Measurements from ENCODE around the gene MKNK2.
"Not testable (repeated sequence)": the region's sequence is repeated elsewhere in the genome, so short reads cannot be mapped to it uniquely, and the experiment has no call there.

The MKNK2 gene

DNA sequence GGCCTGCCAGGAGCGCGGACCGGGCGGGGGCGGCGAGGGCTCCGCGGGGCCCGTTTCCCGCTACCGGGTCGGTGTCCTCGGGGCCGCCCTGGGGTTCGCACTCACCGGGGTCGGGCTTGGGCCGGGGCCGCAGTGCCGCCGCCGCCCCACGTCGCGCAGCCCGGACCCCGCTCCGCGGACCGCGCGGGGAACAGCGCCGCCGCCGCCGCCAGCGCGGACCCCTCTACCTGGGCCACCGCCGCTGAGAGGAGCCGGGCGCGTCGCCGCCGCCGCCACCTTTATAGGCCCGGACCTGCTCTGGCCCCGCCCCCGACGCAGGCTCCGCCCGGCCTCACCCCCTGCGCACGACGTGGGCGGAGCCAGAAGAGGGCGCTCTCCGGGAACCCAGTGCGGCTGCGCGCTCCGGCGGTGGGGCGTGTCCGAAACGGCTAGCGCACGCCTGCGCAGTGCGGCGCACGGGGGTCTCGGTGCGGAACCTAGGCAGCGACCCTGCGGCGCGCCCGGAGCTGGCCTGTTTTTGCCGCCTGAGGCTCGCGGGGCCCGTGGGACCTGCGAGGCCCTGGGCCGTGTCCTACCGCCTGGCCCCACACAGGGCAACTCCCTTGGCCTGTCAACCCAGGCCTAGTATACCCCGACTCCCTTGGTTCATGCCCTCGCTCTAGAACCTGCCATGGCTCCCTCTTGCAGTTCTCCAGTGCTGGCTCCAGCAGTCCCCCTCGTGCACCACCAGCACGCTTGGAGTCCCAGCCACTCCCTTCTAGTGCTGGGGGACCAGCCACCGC is at the start of gene MKNK2:
TSS of gene MKNK2 (minus strand) at position 254 of the 782 bp plus-strand sequence. CDS start 393 bp downstream, outside the sequence.
- peak; percentile 95 for DNase-seq

DNA sequence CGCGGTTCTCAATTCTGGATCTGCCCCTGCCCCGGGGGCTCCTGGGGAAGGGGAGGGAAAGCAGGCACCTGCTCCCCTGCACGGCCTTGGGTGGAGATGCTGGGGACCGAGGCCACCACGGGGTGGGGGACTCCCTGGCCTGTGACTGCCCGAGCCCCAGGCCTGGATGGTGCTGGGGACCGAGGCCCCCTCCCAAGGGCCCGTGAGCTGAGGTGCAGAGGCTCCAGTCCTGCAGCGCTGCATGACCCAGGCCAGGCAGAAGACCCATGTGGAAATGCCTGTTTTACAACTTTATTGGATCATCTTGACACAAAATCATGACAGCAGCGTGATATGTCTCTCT is 49.6 kb upstream of the MKNK2 start:
- no peak for DNase-seq

DNA sequence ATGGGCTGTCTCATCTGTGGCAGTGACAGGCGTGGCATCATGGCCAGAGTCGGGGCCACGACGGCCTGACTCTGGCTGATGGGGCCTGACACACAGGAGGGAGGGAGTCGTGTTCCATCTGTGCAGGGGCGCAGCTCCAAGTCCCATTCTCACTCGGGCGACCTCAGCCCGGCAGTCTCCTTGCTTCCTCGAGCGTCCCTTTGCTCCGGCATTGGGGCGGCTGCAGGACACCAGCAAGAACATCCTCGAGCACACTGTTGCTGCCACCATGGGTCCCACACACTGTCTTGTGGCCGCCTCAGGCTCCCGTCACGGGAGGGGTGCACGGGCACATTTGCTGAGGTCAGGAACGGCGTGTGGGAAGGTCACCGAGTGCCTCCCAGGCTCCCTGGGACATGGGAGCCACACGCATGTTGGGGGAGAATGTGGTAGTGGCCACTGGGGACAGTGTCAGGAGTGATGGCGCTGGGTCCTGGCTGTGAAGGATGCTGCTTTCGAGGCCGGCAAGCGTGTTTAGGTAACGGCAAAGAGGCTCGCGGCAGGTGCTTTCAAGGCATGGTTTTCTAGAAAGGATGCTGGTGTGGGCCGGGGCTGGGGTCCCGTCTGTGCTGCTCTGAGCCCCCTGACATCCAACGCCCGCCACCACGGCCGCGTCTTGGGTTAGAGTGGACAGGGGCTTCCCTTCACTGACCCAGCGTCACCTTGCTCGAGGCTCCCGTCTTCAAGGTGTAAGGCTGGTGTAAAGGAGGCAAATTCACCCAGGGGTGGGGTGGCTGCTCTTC is 49.1 kb upstream of the MKNK2 start:
- no peak for DNase-seq

DNA sequence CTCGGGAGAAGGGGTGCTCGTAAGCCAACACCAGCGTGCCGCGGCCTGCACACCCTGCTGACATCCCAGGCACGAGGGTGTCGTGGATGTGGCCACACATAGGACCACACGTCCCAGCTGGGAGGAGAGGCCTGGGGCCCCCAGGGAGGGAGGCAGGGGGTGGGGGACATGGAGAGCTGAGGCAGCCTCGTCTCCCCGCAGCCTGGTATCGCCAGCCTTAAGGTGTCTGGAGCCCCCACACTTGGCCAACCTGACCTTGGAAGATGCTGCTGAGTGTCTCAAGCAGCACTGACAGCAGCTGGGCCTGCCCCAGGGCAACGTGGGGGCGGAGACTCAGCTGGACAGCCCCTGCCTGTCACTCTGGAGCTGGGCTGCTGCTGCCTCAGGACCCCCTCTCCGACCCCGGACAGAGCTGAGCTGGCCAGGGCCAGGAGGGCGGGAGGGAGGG is 48.0 kb upstream of the MKNK2 start:
- no peak for DNase-seq

DNA sequence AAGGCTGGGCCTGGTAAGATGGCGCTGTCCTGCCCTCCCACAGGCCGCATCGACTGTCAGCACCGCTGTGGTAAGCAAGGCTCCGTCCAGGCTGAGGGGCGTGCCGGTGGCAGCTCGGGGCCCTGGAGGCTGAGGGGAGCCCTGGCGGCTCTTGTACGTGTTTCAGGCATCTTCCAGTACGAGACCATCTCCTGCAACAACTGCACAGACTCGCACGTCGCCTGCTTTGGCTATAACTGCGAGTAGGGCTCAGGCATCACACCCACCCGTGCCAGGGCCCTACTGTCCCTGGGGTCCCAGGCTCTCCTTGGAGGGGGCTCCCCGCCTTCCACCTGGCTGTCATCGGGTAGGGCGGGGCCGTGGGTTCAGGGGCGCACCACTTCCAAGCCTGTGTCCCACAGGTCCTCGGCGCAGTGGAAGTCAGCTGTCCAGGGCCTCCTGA is 46.9 kb upstream of the MKNK2 start:
- no peak for DNase-seq

DNA sequence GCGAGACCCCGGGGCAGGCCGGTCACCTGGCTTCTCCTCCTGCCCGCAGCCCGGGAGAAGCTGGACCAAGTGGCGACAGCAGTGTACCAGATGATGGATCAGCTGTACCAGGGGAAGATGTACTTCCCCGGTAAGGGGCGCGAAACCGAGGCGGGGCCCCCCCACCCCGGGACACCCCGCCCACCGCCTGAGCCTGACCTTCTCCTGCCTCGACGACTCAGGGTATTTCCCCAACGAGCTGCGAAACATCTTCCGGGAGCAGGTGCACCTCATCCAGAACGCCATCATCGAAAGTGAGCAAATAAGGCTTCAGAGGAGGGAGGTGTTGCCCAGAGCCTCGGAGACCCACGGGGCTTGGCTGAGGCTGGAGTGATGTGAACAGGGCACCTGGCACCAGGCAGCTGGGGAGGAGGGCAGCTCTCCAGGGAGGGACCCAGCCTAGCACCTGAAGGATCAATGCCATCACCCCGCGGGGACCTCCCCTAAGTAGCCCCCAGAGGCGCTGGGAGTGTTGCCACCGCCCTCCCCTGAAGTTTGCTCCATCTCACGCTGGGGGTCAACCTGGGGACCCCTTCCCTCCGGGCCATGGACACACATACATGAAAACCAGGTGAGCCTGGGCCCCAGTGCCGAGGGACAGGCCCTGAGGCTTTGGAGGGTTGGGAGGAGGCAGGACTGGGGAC is 46.3 kb upstream of the MKNK2 start:
- peak; percentile 58 for DNase-seq

DNA sequence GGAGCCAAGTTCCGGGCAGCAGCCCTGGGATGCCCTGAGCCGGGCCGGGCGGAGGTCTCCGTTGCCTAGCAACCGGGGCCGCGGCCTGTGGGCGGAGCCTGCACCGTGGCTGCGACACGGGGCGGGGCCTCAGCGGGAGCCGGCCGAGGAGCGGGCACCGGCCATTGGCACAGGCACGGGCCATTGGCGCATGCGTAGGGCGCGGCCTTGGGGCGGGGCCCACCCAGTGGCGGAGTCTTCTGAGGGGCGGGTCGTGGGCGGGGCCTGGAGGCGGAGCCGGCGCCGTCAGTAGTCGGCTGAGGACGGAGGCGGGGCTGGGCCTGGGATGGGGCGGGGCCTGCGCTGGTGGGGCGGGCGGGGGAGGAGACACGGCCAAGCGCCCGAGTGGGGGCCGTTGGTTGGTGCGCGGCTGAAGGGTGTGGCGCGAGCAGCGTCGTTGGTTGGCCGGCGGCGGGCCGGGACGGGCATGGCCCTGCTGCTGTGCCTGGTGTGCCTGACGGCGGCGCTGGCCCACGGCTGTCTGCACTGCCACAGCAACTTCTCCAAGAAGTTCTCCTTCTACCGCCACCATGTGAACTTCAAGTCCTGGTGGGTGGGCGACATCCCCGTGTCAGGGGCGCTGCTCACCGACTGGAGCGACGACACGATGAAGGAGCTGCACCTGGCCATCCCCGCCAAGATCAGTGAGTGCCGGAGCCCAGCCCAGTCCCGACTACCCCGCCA is 45.6 kb upstream of the MKNK2 start, which contains the start of gene IZUMO4:
TSS of gene IZUMO4 (plus strand) at position 436 of the 723 bp plus-strand sequence. CDS start at position 467, 31 bp downstream.
- DNase-seq = peak; percentile 99

DNA sequence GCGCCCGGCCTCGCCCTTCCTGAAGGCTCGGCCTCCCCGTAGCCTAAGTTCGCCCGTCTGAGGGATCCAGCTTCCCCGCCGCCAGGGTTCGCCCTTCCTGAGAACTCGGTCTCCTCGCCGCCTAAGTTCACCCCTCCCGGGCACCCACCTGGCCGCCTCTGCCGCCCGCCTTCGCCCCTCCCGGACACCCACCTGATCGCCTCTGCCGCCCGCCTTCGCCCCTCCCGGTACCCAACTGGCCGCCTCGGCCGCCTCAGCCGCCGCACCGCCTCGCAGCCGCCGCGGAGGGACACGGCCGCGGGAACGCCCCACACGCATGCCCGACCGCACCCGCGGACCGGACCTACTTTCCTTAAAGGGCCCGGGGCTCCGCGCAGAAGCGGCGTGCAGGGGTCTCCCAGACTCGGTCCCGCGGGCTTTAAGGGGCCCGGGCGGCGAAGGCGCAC is 45.0 kb upstream of the MKNK2 start, which contains the start of gene MOB3A:
TSS of gene MOB3A (minus strand) at position 293 of the 446 bp plus-strand sequence. CDS start 17,766 bp downstream, outside the sequence.
- DNase-seq = peak; percentile 86

DNA sequence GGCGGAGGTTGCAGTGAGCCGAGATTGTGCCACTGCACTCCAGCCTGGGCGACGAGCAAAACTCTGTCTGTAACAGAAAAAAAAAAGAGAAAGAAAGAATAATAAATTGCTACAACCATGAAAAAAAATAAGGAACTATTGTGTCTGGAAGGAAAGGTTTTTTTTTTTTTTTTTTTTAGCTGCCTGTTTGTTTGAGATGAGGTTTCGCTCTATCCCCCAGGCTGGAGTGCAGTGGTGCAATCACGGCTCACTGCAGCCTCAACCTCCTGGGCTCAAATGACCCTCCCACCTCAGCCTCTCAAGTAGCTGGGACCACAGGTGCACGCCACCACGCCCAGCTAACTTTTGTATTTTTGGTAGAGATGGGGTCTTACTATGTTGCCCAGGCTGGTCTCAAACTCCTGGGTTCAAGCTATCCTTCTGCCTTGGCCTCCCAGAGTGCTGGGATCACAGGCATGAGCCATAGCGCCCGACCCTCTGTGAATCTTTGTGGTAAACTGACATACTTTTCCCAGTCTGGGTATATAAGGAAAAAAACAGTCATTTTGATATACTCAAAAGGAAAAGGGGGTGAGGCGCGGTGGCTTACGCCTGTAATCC is 41.0 kb upstream of the MKNK2 start:
- DNase-seq = not testable (repeated sequence)

DNA sequence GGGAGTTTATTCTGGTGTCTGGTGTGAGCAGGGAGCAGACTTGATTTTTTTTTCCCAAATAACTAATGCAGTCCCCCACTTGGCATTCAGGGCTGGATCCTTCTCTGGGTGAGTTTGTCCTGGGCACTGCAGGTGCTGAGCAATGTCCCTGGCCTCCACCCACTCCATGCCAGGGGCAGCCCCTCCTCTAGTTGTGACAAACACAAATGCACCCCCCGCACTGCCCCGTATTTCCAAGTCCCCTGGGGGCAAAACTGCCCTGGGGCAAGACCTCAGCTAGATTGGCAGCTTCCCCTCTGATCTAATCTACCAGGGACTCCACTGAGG is 38.6 kb upstream of the MKNK2 start:
- DNase-seq = no peak

DNA sequence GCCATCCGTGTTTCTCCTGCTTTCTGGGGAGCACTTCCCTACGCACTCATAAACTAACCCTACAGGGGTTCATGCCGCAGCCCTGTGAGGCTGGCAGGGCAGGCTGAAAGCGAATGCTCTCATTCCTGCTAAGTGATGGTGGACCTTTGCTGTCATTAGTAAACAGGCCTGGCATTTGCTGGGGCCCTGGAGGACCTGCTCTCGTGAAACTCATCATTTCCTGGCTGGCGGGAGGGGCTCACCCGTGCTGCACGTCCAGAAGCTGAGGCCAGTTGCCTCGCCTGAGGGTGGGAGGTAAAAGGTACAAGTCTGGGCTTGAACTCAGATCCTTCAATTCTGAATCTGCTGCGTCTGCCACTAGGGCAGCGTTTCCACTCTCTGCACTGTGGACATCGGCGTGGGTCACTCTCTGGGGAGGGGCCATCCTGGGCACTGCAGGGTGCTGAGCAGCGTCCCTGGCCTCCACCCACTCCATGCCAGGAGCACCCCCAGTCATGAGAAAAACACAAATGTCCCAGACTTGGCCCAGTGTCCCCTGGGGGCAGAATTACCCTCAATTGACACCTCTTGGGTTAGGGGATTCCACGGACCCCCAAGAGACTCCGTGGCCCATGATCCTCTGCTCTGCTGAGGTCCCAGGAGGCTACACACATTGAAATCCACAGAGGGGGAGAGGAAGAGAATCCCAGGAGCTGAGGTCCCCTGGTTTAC is 38.1 kb upstream of the MKNK2 start:
- DNase-seq = no peak

DNA sequence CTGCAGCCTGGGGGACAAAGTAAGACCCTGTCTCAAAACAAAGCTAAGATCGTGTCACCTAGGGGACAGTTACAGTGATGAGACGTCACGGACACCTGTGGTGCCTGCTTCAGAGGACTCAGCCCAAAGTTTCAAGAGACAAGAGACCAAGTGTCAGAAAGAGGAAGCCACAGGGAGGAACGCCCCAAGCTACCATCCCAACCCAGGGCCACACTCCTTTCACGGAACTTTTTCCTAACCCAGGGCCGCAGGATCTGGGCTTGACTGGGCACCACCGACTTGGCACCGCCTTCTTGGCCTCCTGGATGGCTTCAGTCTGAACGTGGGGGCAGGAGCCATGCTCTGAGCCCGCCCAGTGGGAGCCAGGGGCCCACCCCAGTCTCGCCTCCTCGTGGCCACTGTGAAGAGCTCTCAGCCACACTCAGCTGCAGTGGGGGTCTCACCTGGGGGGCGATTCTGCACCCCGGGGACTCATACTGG is 36.6 kb upstream of the MKNK2 start:
- no peak for DNase-seq

DNA sequence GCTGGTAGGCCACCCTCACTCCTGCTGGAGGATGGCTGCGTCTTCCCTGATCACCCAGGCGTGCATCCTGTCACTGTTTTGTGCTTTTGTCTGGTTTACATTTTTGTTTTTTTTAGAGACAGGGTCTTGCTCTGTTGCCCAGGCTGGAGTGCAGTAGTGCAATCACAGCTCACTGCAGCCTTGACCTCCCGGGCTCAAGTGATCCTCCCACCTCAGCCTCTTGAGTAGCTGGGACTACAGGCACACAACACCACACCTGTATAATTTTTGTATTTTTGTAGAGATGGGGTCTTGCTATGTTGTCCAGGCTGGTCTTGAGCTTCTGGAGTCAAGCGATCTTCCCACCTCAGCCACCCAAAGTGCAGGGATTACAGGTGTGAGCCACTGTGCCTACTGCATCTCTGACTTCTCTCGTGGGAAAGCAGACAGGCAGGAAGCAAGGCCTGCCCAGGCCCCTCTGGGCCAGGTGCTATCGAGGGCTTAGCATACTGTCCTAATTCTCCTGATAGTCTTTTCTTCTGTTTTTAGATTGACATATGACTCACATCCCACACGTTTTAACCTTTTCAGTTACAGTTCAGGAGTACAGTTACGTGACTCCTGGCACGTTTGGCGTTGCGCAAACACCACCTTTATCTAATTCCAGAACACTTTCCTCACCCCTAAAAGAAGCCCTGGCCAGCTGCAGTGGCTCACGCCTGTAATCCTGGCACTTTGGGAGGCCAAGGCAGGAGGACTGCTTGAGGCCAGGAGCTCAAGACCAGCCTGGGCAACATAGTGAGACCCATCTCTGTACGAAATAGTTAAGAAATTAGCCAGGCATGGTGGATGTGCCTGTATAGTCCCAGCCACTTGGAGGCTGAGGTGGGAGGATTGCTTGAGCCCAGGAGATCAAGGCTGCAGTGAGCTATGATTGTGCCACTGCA is 35.9 kb upstream of the MKNK2 start:
- peak; percentile 42 for DNase-seq

DNA sequence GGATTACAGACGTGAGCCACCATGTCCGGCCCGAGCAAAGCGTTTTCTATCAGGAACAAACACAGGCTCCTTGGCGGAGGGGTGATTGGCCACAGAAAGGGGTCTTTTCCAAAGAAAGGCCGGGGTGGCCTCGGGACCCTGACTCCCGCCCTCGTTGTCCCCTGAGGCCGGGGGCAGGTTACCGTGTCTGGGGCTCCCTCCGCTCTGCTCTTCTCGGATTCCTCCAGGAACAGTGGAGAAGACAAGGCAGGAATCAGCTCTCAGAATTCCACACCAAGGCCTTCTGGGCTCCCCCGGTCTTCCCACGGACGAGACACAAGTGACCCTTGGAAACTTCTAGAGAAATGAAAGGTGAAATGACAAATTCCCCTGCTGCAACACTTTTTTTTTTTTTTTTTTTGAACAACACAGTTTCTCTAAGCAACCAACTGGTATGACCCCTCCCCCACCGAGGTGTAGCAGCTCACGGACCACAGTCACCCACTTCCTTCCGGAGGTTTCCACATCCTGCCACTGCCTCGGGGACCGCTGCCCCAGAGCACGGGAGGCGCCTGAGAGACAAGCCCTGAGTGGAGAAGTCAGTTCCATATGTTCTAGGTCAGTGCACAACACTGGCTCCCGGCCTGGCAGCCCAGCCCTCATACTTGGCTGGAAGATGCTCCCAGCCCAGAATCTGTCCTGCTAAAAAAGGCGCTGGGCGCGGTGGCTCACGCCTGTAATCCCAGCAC is 34.1 kb upstream of the MKNK2 start:
- DNase-seq = peak; percentile 94

DNA sequence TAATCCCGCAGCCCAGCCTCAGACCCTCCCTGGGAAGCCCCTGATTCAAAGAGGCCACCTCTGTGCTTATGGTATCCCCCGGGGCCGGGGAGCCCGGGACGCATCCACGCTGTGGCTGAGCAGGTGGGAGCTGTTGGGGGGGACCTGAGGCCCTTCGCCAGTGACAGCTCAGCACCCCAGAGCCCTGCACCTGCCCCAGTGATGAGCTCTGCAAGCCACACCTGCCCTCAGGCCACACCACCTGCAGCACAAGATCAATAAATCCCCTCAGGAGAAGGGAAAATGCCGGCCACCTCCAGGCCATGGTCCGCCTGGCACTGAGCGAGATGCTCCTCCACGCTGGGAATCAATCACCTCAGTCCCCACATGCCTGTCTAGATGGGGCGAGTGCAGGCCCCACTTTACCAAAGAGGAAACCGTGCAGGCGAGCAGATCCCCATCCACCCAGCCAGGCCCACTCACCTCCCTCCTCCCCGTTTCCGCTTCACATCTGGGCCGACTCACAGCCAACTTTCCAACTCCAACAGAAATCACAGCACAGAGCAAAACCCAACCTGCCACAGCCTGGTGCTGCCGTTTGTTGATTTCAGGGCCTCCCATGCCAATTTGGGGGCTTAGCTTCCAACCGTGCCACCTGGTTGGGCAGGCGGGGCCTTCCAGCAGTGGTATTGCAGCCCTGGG is 32.3 kb upstream of the MKNK2 start:
- DNase-seq = peak; percentile 65

DNA sequence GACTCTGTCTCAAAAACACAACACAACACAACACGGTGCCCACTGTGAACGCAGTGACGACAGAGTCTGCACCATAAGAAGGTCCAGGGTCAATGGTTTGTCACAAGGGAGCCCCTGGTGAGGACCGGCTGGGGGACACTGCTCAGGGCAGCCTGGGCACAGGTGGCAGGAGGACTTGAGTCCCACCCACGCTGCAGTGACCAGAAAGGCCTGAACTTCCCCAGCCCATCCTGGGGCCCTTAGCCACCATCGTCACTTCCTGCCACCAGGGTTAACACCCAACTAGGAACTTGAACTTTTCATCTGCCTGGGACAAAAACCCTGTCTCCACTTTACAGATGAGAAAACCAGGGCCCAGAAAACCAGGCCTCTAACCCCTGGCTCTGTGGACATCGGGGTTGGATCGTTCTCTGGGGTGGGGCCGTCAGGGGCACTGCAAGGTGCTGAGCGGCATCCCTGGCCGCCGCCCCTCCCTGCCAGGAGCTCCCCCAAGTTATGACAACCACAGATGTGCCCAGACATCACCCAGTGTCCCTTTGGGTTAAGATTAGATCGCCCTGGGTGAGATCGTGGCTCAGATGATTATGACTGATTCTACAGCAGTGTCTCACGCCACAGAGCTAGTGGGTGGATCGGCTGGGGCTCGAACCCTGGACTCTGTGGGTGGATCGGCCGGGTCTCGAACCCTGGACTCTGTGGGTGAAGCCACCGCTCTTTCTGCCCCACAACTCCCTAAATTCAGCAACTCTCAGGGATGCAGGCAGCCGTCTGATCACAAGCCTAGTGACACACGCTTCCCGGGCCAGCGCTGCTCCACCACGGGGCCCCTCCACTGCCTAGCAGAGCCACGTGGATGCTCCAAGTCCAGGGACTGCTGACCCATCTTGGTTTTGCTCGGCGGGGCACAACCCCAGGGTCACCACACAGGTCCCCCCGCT is 31.1 kb upstream of the MKNK2 start:
- DNase-seq = peak; percentile 44

DNA sequence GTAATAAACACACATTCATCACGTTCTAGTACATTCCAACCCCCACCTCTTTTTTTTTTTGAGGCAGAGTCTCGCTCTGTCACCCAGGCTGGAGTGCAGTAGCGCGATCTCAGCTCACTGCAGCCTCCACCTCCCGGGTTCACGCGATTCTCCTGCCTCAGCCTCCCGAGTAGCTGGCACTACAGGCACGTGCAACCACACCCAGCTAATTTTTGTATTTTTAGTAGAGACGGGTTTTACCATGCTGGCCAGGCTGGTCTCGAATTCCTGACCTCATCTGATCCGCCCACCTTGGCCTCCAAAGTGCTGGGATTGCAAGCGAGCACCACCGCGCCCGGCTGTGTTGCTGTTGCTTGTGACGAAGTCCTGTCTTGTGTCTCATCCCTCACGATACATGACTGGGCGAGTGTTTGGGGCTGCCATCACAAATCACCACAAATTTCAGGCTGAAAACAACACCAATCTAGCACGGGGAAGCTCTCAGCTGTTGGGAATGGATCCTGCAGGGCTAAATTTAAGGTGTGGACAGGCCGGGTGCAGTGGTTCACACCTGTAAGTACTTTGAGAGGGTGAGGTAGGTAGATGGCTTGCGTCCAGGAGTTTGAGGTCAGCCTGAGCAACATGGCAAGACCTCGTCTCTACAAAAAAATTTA is 29.4 kb upstream of the MKNK2 start:
- DNase-seq = no peak

All from stimulated activated CD4-positive, alpha-beta T cell treated with anti-CD3 and anti-CD28 coated beads, Interleukin-4, amount 100 ng/mL, for 24 hours (primary cell).